ENCODE measurements around the gene KIAA1217. TPM values are rescaled to one million over a fixed set of nuclear protein-coding genes. Genes with fewer than 3 reads are reported as not detected.

KIAA1217 gene
- total and polyA plus RNA-seq, 2 experiments from 2014 or later = 5.4 to 8.1 TPM

GRCh38 chr10:24242562-24242961, 33.6 kb downstream of the KIAA1217 start:
- H3K4me3 ChIP-seq = no peak overlapping the region
- no peak overlapping the region for H3K9ac ChIP-seq
- H3K79me2 ChIP-seq (ENCODE audit: insufficient read depth) = no peaks in the 10 kb centered on the region
- H3K4me1 ChIP-seq (ENCODE audit: insufficient read depth) = no peaks in the 10 kb centered on the region
- H3F3A ChIP-seq (ENCODE audit: insufficient read depth) = no peaks in the 10 kb centered on the region
- H3K27me3 ChIP-seq (replicated peaks; ENCODE audit: insufficient read depth) = no peaks in the 10 kb centered on the region; the same call in 1 of the 2 replicates
- in situ Hi-C loops (cut with MboI) = no loop called here
- 85 to 87% methylated on average over 4 of the region's 4 CpGs for WGBS, 2 experiments (ENCODE audit: low coverage in 1 of 2, low lambda C conversion rate in 2 of 2, missing lambda C conversion rate in 2 of 2)
- no peak for TF ChIP-seq EZH2phosphoT487 (IDR thresholded peaks at IDR 0.05; ENCODE audit: insufficient read depth, low read depth)
- no peak for TF ChIP-seq EZH2 (IDR thresholded peaks at IDR 0.05; ENCODE audit: insufficient read depth, poor library complexity, severe bottlenecking)
- DNase-seq = no peak
- no peak overlapping the region for H3K27ac ChIP-seq
- H3K9me2 ChIP-seq (ENCODE audit: insufficient read depth) = no peaks in the 10 kb centered on the region
- no peaks in the 10 kb centered on the region for H3K36me3 ChIP-seq (ENCODE audit: low read depth)
- no peak overlapping the region for H2AFZ ChIP-seq
- H3K9me3 ChIP-seq (ENCODE audit: low read depth) = no peaks in the 10 kb centered on the region
- H4K20me1 ChIP-seq (ENCODE audit: insufficient read depth) = no peaks in the 10 kb centered on the region
- no peak overlapping the region for H3K4me2 ChIP-seq (ENCODE audit: unreplicated experiment)

- H3K4me3 ChIP-seq = no peak overlapping the region
- no peaks in the 10 kb centered on the region for H3K79me2 ChIP-seq (ENCODE audit: insufficient read depth)
- 59 to 67% methylated on average over 5 of the region's 5 CpGs for WGBS, 2 experiments (ENCODE audit: low coverage in 1 of 2, low lambda C conversion rate in 2 of 2, missing lambda C conversion rate in 2 of 2)
- H3F3A ChIP-seq (ENCODE audit: insufficient read depth) = no peaks in the 10 kb centered on the region
- H3K9me2 ChIP-seq (ENCODE audit: insufficient read depth) = no peaks in the 10 kb centered on the region
- TF ChIP-seq EZH2phosphoT487 (IDR thresholded peaks at IDR 0.05; ENCODE audit: insufficient read depth, low read depth) = no peak
- no peak for TF ChIP-seq EZH2 (IDR thresholded peaks at IDR 0.05; ENCODE audit: insufficient read depth, poor library complexity, severe bottlenecking)
- H4K20me1 ChIP-seq (ENCODE audit: insufficient read depth) = no peaks in the 10 kb centered on the region
- H3K4me2 ChIP-seq (ENCODE audit: unreplicated experiment) = no peak overlapping the region
- no peak for DNase-seq
- no peak overlapping the region for H3K9ac ChIP-seq
- no peaks in the 10 kb centered on the region for H3K9me3 ChIP-seq (ENCODE audit: low read depth)
- no peak overlapping the region for H3K27ac ChIP-seq
- no peaks in the 10 kb centered on the region for H3K36me3 ChIP-seq (ENCODE audit: low read depth)
- in situ Hi-C loops (cut with MboI) = no loop called here
- no peaks in the 10 kb centered on the region for H3K4me1 ChIP-seq (ENCODE audit: insufficient read depth)
- H2AFZ ChIP-seq = no peak overlapping the region
- H3K27me3 ChIP-seq (replicated peaks; ENCODE audit: insufficient read depth) = no peaks in the 10 kb centered on the region
These were observed 37.4 kb downstream of the KIAA1217 start for GRCh38 chr10:24246365-24246764.

GRCh38 chr10:24247841-24248240, 38.9 kb downstream of the KIAA1217 start:
- in situ Hi-C loops (cut with MboI) = no loop called here
- no peaks in the 10 kb centered on the region for H3F3A ChIP-seq (ENCODE audit: insufficient read depth)
- no peak overlapping the region for H3K4me3 ChIP-seq
- no peaks in the 10 kb centered on the region for H4K20me1 ChIP-seq (ENCODE audit: insufficient read depth)
- no peaks in the 10 kb centered on the region for H3K9me2 ChIP-seq (ENCODE audit: insufficient read depth)
- H3K9me3 ChIP-seq (ENCODE audit: low read depth) = no peaks in the 10 kb centered on the region
- H3K27ac ChIP-seq = no peak overlapping the region
- no peaks in the 10 kb centered on the region for H3K79me2 ChIP-seq (ENCODE audit: insufficient read depth)
- no peak overlapping the region for H3K9ac ChIP-seq
- no peak overlapping the region for H3K4me2 ChIP-seq (ENCODE audit: unreplicated experiment)
- WGBS, 2 experiments (ENCODE audit: low coverage in 1 of 2, low lambda C conversion rate in 2 of 2, missing lambda C conversion rate in 2 of 2) = 94 to 95% methylated on average over 1 of the region's 1 CpG
- H3K36me3 ChIP-seq (ENCODE audit: low read depth) = no peaks in the 10 kb centered on the region
- no peaks in the 10 kb centered on the region for H3K4me1 ChIP-seq (ENCODE audit: insufficient read depth)
- no peak for DNase-seq
- TF ChIP-seq EZH2phosphoT487 (IDR thresholded peaks at IDR 0.05; ENCODE audit: insufficient read depth, low read depth) (no peak), EZH2 (IDR thresholded peaks at IDR 0.05; ENCODE audit: insufficient read depth, poor library complexity, severe bottlenecking) (no peak)
- H3K27me3 ChIP-seq (replicated peaks; ENCODE audit: insufficient read depth) = no peaks in the 10 kb centered on the region
- no peak overlapping the region for H2AFZ ChIP-seq

DNA sequence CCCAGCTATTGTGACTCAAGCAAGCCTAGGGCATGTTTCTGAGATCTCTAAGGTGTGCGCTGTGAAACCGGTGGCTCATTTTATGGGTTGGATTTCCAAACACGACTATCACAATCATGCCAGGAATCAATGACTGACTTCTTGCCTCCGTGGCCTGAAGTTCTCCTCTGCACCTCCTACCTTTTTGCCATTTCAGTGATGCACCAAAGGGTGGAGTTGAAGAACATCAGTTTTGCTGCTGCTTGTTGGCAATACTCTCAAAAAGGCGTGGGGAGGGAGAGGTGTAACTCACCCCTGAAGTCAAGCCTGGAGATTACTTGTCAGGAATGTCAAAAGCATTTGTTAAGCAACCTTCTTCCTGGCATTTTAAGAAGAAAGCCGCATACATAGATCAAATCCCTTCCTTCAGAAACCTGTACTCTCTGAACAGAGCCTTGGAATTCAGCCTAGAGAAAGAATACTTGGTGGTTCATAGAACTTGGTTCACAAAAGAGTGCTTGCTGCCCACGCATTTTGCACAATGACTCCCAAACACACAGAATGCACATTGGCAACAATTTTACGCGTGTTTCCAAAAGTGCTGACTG, 41.0 kb downstream of the KIAA1217 start:
- DNase-seq = no peak
- Histone ChIP-seq H3K4me3 (no peak overlapping the region), H3K4me1 (ENCODE audit: insufficient read depth) (peaks cover 6% of the 10 kb centered on the region; the same call in 1 of the 2 replicates), H4K20me1 (ENCODE audit: insufficient read depth) (no peaks in the 10 kb centered on the region), H3K9me3 (ENCODE audit: low read depth) (no peaks in the 10 kb centered on the region), H2AFZ (no peak overlapping the region), H3K36me3 (ENCODE audit: low read depth) (no peaks in the 10 kb centered on the region), H3F3A (ENCODE audit: insufficient read depth) (no peaks in the 10 kb centered on the region), H3K27ac (no peak overlapping the region), H3K79me2 (ENCODE audit: insufficient read depth) (no peaks in the 10 kb centered on the region), H3K4me2 (ENCODE audit: unreplicated experiment) (no peak overlapping the region), H3K9me2 (ENCODE audit: insufficient read depth) (no peaks in the 10 kb centered on the region), H3K27me3 (replicated peaks; ENCODE audit: insufficient read depth) (no peaks in the 10 kb centered on the region), H3K9ac (no peak overlapping the region)
- in situ Hi-C loops (cut with MboI) = no loop called here
- TF ChIP-seq EZH2phosphoT487 (IDR thresholded peaks at IDR 0.05; ENCODE audit: insufficient read depth, low read depth) (no peak), EZH2 (IDR thresholded peaks at IDR 0.05; ENCODE audit: insufficient read depth, poor library complexity, severe bottlenecking) (no peak)
- 91 to 95% methylated on average over 9 of the region's 9 CpGs for WGBS, 2 experiments (ENCODE audit: low coverage in 1 of 2, low lambda C conversion rate in 2 of 2, missing lambda C conversion rate in 2 of 2)

All from GM23248 (cell line).